PC-3 (cell line): ENCODE results near the gene ADCY5. TPM values are rescaled to one million over a fixed set of nuclear protein-coding genes. Genes with fewer than 3 reads are reported as not detected.

Experiments
- ATAC-seq: fragments of 200-7000 bp; cut with Tn5 transposase; 2 replicates; pipeline ENCODE4 v1.9.1; 2020; ENCODE audit warnings: mild to moderate bottlenecking, moderate library complexity
- BruUV-seq: library from RNA; stranded (reverse); fragments of 400-500 nt; replicated peaks from 2 replicates; lab custom pipeline; 2021; lab: Mats Ljungman, UMichigan
- CTCF ChIA-PET: fragments of 300-600 bp; sonication (Branson Sonifier 250); formaldehyde crosslinking; loops from one replicate; lab custom pipeline; 2022; ENCODE audit warnings: antibody characterized with exemption; lab: Charles Lee
- POLR2A ChIA-PET: fragments of 300-600 bp; sonication (Branson Sonifier 250); formaldehyde crosslinking; loops from one replicate; lab custom pipeline; 2022; ENCODE audit warnings: antibody characterized with exemption; ENCODE audit not compliant: unreplicated experiment; lab: Charles Lee
- DNase-seq: peaks from one replicate; pipeline ENCODE4 v3.0.0-alpha.2; 2015
- H2AFZ ChIP-seq: fragments of 300-600 bp; sonication (generic); 2 replicates; pipeline ENCODE4 v1.6.0; 2016; ENCODE audit warnings: antibody characterized with exemption, low read length
- H3F3A ChIP-seq: fragments of 300-600 bp; sonication (generic); one replicate; pipeline ENCODE4 v1.6.0; 2017; ENCODE audit warnings: antibody characterized with exemption, low read length, control low read depth, mild to moderate bottlenecking; ENCODE audit not compliant: unreplicated experiment
- H3K27ac ChIP-seq: fragments of 300-600 bp; sonication (generic); 2 replicates; pipeline ENCODE4 v1.5.1; 2016; ENCODE audit warnings: mild to moderate bottlenecking, low read length
- H3K27me3 ChIP-seq: fragments of 300-600 bp; sonication (generic); 2 replicates; pipeline ENCODE4 v1.6.1; 2016; ENCODE audit warnings: low read length, mixed read lengths
- H3K36me3 ChIP-seq: fragments of 300-600 bp; sonication (generic); 2 replicates; pipeline ENCODE4 v1.6.1; 2016; ENCODE audit warnings: low read depth, mixed run types, low read length, mixed read lengths
- H3K4me1 ChIP-seq: fragments of 300-600 bp; sonication (generic); 2 replicates; pipeline ENCODE4 v1.5.1; 2016; ENCODE audit warnings: low read length; ENCODE audit not compliant: insufficient read depth
- H3K4me2 ChIP-seq: fragments of 300-600 bp; sonication (generic); 2 replicates; pipeline ENCODE4 v1.6.0; 2016; ENCODE audit warnings: low read length
- H3K4me3 ChIP-seq: fragments of 300-600 bp; sonication (generic); 2 replicates; pipeline ENCODE4 v1.5.1; 2016; ENCODE audit warnings: mild to moderate bottlenecking, low read length, mixed read lengths
- H3K79me2 ChIP-seq: fragments of 300-600 bp; sonication (generic); 2 replicates; pipeline ENCODE4 v1.6.1; 2017; ENCODE audit warnings: low read length, mixed read lengths
- H3K9ac ChIP-seq: fragments of 300-600 bp; sonication (generic); 2 replicates; pipeline ENCODE4 v1.6.0; 2016; ENCODE audit warnings: mild to moderate bottlenecking, low read length
- H3K9me2 ChIP-seq: fragments of 300-600 bp; sonication (generic); replicated peaks from 2 replicates; pipeline ENCODE4 v1.6.1; 2016; ENCODE audit warnings: mixed run types, low read length, mixed read lengths
- H3K9me3 ChIP-seq: fragments of 300-600 bp; sonication (generic); 2 replicates; pipeline ENCODE4 v1.6.1; 2016; ENCODE audit warnings: low read length, mixed read lengths
- H4K20me1 ChIP-seq: fragments of 300-600 bp; sonication (generic); 2 replicates; pipeline ENCODE4 v1.6.1; 2016; ENCODE audit warnings: low read length, mixed read lengths
- EZH2 ChIP-seq: fragments of 300-600 bp; sonication (generic); IDR thresholded peaks from one replicate; pipeline ENCODE4 v1.6.1; 2017; ENCODE audit warnings: antibody characterized with exemption, mild to moderate bottlenecking, low read length; ENCODE audit not compliant: unreplicated experiment
- EZH2phosphoT487 ChIP-seq: fragments of 300-600 bp; sonication (generic); IDR thresholded peaks from 2 replicates; pipeline ENCODE4 v1.6.1; 2018; ENCODE audit warnings: mild to moderate bottlenecking, antibody characterized with exemption, low read length, borderline replicate concordance
- intact Hi-C: fragments of 100-400 bp; cut with micrococcal nuclease; formaldehyde crosslinking; loops from 2 replicates; pipeline ENCODE4 v1.9.0; 2023
- total RNA-seq: library from RNA; depleted of rRNA; stranded (reverse); fragments of >200 nt; gene quantifications from 2 replicates; pipeline ENCODE4 v1.2.3, GENCODE V29; 2014
- TF ChIP-seq, protein P1 (sequence below): fragments of 300-600 bp; sonication (generic); conservative IDR thresholded peaks from 2 replicates; pipeline ENCODE4 v1.5.1; 2017; ENCODE audit warnings: antibody characterized with exemption, low read depth, mild to moderate bottlenecking, low read length

The ADCY5 gene
- total RNA-seq, 1 experiment from 2014 or later: not detected

- ATAC-seq (no peak), DNase-seq (no peak)
- TF ChIP-seq EZH2phosphoT487 (no peak), EZH2 (no peak)
- TF ChIP-seq, protein P1, sequence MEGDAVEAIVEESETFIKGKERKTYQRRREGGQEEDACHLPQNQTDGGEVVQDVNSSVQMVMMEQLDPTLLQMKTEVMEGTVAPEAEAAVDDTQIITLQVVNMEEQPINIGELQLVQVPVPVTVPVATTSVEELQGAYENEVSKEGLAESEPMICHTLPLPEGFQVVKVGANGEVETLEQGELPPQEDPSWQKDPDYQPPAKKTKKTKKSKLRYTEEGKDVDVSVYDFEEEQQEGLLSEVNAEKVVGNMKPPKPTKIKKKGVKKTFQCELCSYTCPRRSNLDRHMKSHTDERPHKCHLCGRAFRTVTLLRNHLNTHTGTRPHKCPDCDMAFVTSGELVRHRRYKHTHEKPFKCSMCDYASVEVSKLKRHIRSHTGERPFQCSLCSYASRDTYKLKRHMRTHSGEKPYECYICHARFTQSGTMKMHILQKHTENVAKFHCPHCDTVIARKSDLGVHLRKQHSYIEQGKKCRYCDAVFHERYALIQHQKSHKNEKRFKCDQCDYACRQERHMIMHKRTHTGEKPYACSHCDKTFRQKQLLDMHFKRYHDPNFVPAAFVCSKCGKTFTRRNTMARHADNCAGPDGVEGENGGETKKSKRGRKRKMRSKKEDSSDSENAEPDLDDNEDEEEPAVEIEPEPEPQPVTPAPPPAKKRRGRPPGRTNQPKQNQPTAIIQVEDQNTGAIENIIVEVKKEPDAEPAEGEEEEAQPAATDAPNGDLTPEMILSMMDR: no peak
- H3K4me2 ChIP-seq: no peak overlapping the region
- ChIA-PET CTCF (no interaction called here), POLR2A (no interaction called here)
- no peaks in the 10 kb centered on the region for H3K9me3 ChIP-seq
- no peaks in the 10 kb centered on the region for H3K79me2 ChIP-seq
- no peak overlapping the region for H3K4me3 ChIP-seq
- no peak overlapping the region for H2AFZ ChIP-seq
- H4K20me1 ChIP-seq: no peaks in the 10 kb centered on the region
- no peak overlapping the region for H3K9ac ChIP-seq
- H3K27me3 ChIP-seq: no peaks in the 10 kb centered on the region
- no TSS peak for BruUV-seq
- no peaks in the 10 kb centered on the region for H3K9me2 ChIP-seq
- no peak overlapping the region for H3K27ac ChIP-seq
- no peaks in the 10 kb centered on the region for H3K4me1 ChIP-seq
- no peaks in the 10 kb centered on the region for H3K36me3 ChIP-seq
- intact Hi-C loops: no loop called here
- no peaks in the 10 kb centered on the region for H3F3A ChIP-seq
Observed at GRCh38 chr3:123279121-123279520, 169.8 kb downstream of the ADCY5 start.

DNA sequence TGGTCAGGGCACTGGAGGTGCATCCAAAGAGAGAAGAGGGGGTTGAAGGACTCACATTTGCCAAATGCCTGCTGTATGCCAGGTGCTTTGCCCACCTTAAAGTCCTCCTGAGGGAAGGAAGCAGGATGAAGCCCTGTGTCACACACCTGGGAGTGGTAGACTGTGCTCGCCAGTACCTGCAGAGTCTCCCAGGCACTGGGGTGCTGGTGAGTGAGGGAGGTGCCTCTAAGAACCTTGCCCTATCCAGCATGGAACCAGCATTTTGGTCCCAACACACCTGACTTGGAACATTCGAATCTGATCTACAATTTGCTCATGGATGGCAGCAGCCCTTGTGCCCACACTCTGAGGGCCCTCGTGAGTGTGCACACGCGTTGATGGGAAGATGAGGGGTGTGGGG lies 170.4 kb downstream of the ADCY5 start:
- Histone ChIP-seq H3K9me2 (no peaks in the 10 kb centered on the region), H3K4me2 (no peak overlapping the region), H3K36me3 (no peaks in the 10 kb centered on the region), H2AFZ (no peak overlapping the region), H3K27me3 (no peaks in the 10 kb centered on the region), H3K4me1 (peaks cover 4% of the 10 kb centered on the region; the same call in 1 of the 2 replicates), H4K20me1 (no peaks in the 10 kb centered on the region), H3F3A (no peaks in the 10 kb centered on the region), H3K27ac (no peak overlapping the region), H3K4me3 (no peak overlapping the region), H3K9me3 (no peaks in the 10 kb centered on the region), H3K9ac (no peak overlapping the region), H3K79me2 (no peaks in the 10 kb centered on the region)
- TF ChIP-seq EZH2 (no peak), EZH2phosphoT487 (no peak)
- TF ChIP-seq, protein P1: no peak
- DNase-seq (no peak), ATAC-seq (no peak)
- BruUV-seq: no TSS peak
- ChIA-PET POLR2A (no interaction called here), CTCF (no interaction called here)
- intact Hi-C loops: no loop called here

GRCh38 chr3:123277106-123277505 lies 171.8 kb downstream of the ADCY5 start:
- DNase-seq: no peak
- ChIA-PET CTCF (no interaction called here), POLR2A (no interaction called here)
- Histone ChIP-seq H3K27ac (no peak overlapping the region), H3K4me2 (no peak overlapping the region), H3F3A (peaks cover 4% of the 10 kb centered on the region), H4K20me1 (no peaks in the 10 kb centered on the region), H3K9me2 (no peaks in the 10 kb centered on the region), H3K9me3 (no peaks in the 10 kb centered on the region), H3K4me1 (peaks cover 14% of the 10 kb centered on the region), H2AFZ (no peak overlapping the region), H3K79me2 (no peaks in the 10 kb centered on the region), H3K4me3 (no peak overlapping the region), H3K27me3 (no peaks in the 10 kb centered on the region), H3K36me3 (no peaks in the 10 kb centered on the region), H3K9ac (no peak overlapping the region)
- no peak for ATAC-seq
- BruUV-seq: no TSS peak
- intact Hi-C loops: no loop called here
- no peak for TF ChIP-seq EZH2
- no peak for TF ChIP-seq EZH2phosphoT487
- TF ChIP-seq, protein P1: no peak
